HG03432 (cell line): ENCODE data around the gene ZNF3.
"Not testable (repeated sequence)": the region's sequence is repeated elsewhere in the genome, so short reads cannot be mapped to it uniquely, and the experiment has no call there.

Experiments
- ATAC-seq: cut with Tn5 transposase; IDR thresholded peaks from one replicate; pipeline ENCODE4 v1.9.1; 2021; ENCODE audit warnings: mild to moderate bottlenecking, moderate library complexity; ENCODE audit not compliant: unreplicated experiment

The ZNF3 gene

GRCh38 chr7:100081535-100082102 lies at the start of gene ZNF3:
Gene ZNF3, minus strand, starts transcription at chr7:100081723. Its CDS starts 4,366 bp downstream, at chr7:100077357.
- peak; percentile 83 for ATAC-seq

- ATAC-seq: no peak
Observed at GRCh38 chr7:100130608-100131453, 49.3 kb upstream of the ZNF3 start.

- not testable (repeated sequence) for ATAC-seq
Observed at GRCh38 chr7:100130220-100130607, 48.7 kb upstream of the ZNF3 start.

GRCh38 chr7:100128637-100128963 lies 47.1 kb upstream of the ZNF3 start:
- ATAC-seq: no peak

- ATAC-seq: peak; percentile 3
Observed at GRCh38 chr7:100127866-100128636, 46.5 kb upstream of the ZNF3 start.

- peak; percentile 65 for ATAC-seq
Observed at GRCh38 chr7:100126931-100127865, 45.7 kb upstream of the ZNF3 start, which contains the start of gene MBLAC1. Gene MBLAC1, plus strand, starts transcription at chr7:100126967. Its CDS starts 429 bp downstream, at chr7:100127396.

- peak; percentile 23 for ATAC-seq
Observed at GRCh38 chr7:100126239-100126930, 44.9 kb upstream of the ZNF3 start.

GRCh38 chr7:100124301-100125230 lies 43.0 kb upstream of the ZNF3 start:
- no peak for ATAC-seq

- ATAC-seq: no peak
Observed at GRCh38 chr7:100122568-100122967, 41.0 kb upstream of the ZNF3 start.

- ATAC-seq: no peak
Observed at GRCh38 chr7:100122067-100122466, 40.5 kb upstream of the ZNF3 start.

- no peak for ATAC-seq
Observed at GRCh38 chr7:100120733-100121036, 39.2 kb upstream of the ZNF3 start.

- peak; percentile 32 for ATAC-seq
Observed at GRCh38 chr7:100119970-100120732, 38.6 kb upstream of the ZNF3 start.

GRCh38 chr7:100119072-100119969 lies 37.8 kb upstream of the ZNF3 start, which contains the start of the genes CNPY4 and TAF6:
Gene CNPY4, plus strand, starts transcription at chr7:100119634. Its CDS starts 111 bp downstream, at chr7:100119745.
Gene TAF6, minus strand, starts transcription at chr7:100119358. Its CDS starts 5,149 bp downstream, at chr7:100114209.
- peak; percentile 74 for ATAC-seq

- ATAC-seq: no peak
Observed at GRCh38 chr7:100118388-100119071, 37.0 kb upstream of the ZNF3 start.

GRCh38 chr7:100115026-100115425 lies 33.5 kb upstream of the ZNF3 start:
- no peak for ATAC-seq

GRCh38 chr7:100111914-100112313 lies 30.4 kb upstream of the ZNF3 start:
- ATAC-seq: no peak
